ENCODE measurements around the gene RNF208.

GRCh38 chr9:137230705-137231371 is 8.8 kb upstream of the RNF208 start, which contains the start of gene SLC34A3:
- TF ChIP-seq, protein P1, sequence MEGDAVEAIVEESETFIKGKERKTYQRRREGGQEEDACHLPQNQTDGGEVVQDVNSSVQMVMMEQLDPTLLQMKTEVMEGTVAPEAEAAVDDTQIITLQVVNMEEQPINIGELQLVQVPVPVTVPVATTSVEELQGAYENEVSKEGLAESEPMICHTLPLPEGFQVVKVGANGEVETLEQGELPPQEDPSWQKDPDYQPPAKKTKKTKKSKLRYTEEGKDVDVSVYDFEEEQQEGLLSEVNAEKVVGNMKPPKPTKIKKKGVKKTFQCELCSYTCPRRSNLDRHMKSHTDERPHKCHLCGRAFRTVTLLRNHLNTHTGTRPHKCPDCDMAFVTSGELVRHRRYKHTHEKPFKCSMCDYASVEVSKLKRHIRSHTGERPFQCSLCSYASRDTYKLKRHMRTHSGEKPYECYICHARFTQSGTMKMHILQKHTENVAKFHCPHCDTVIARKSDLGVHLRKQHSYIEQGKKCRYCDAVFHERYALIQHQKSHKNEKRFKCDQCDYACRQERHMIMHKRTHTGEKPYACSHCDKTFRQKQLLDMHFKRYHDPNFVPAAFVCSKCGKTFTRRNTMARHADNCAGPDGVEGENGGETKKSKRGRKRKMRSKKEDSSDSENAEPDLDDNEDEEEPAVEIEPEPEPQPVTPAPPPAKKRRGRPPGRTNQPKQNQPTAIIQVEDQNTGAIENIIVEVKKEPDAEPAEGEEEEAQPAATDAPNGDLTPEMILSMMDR (conservative IDR thresholded peaks at IDR 0.05; ENCODE audit: low read depth in 2 of 2), result no peak
- TF ChIP-seq ZNF114 (CRISPR knock-in tag; IDR thresholded peaks at IDR 0.05) (no peak), EZH2 (IDR thresholded peaks at IDR 0.05; ENCODE audit: low read depth, unreplicated experiment) (no peak), POLR2AphosphoS5 (IDR thresholded peaks at IDR 0.05; ENCODE audit: low read depth) (no peak), REST (IDR thresholded peaks at IDR 0.05; ENCODE audit: unreplicated experiment) (no peak), EZH2phosphoT487 (IDR thresholded peaks at IDR 0.05; ENCODE audit: unreplicated experiment) (no peak), JUNB (IDR thresholded peaks at IDR 0.05; ENCODE audit: unreplicated experiment) (no peak), NANOG (IDR thresholded peaks at IDR 0.05; ENCODE audit: borderline replicate concordance) (no peak), CREB1 (CRISPR knock-in tag; IDR thresholded peaks at IDR 0.05; ENCODE audit: low read depth) (no peak), ETS1 (IDR thresholded peaks at IDR 0.05) (no peak)

Measured in GM23338 (cell line).